Measurements from ENCODE around the gene PGBD5.

The PGBD5 gene

GRCh38 chr1:230354005-230354404, 72.1 kb downstream of the PGBD5 start:
- H3K27ac ChIP-seq = no peak overlapping the region
- TF ChIP-seq CTCF (IDR thresholded peaks at IDR 0.05) = no peak
- no peak for TF ChIP-seq ZFX (IDR thresholded peaks at IDR 0.05; ENCODE audit: borderline replicate concordance)

GRCh38 chr1:230352537-230352936, 73.6 kb downstream of the PGBD5 start:
- no peak overlapping the region for H3K27ac ChIP-seq
- TF ChIP-seq ZFX (IDR thresholded peaks at IDR 0.05; ENCODE audit: borderline replicate concordance) (no peak), CTCF (IDR thresholded peaks at IDR 0.05) (no peak)

- no peak overlapping the region for H3K27ac ChIP-seq
- TF ChIP-seq CTCF (IDR thresholded peaks at IDR 0.05) = no peak
- TF ChIP-seq ZFX (IDR thresholded peaks at IDR 0.05; ENCODE audit: borderline replicate concordance) = no peak
Observed at GRCh38 chr1:230351983-230352382, 74.1 kb downstream of the PGBD5 start.

- TF ChIP-seq ZFX (IDR thresholded peaks at IDR 0.05; ENCODE audit: borderline replicate concordance) (no peak), CTCF (IDR thresholded peaks at IDR 0.05) (no peak)
Observed at GRCh38 chr1:230351514-230351913, 74.6 kb downstream of the PGBD5 start.

GRCh38 chr1:230350208-230350921, 75.8 kb downstream of the PGBD5 start:
- TF ChIP-seq ZFX (IDR thresholded peaks at IDR 0.05; ENCODE audit: borderline replicate concordance) (no peak), CTCF (IDR thresholded peaks at IDR 0.05) (no peak)
- no peak overlapping the region for H3K27ac ChIP-seq

More at GRCh38 chr1:230351514-230351913, 74.6 kb downstream of the PGBD5 start:
- H3K27ac ChIP-seq = no peak overlapping the region

GRCh38 chr1:230349020-230349393, 77.1 kb downstream of the PGBD5 start:
- no peak overlapping the region for H3K27ac ChIP-seq
- TF ChIP-seq ZFX (IDR thresholded peaks at IDR 0.05; ENCODE audit: borderline replicate concordance) (no peak), CTCF (IDR thresholded peaks at IDR 0.05) (no peak)

GRCh38 chr1:230348386-230349019, 77.6 kb downstream of the PGBD5 start:
- TF ChIP-seq CTCF (IDR thresholded peaks at IDR 0.05) = no peak
- no peak for TF ChIP-seq ZFX (IDR thresholded peaks at IDR 0.05; ENCODE audit: borderline replicate concordance)
- H3K27ac ChIP-seq = no peak overlapping the region

Measured in 22Rv1 (cell line).